Measurements from ENCODE around the gene MAGEH1.
A peak's percentile ranks its signal among the peaks of the same experiment; 100 is the strongest.

DNA sequence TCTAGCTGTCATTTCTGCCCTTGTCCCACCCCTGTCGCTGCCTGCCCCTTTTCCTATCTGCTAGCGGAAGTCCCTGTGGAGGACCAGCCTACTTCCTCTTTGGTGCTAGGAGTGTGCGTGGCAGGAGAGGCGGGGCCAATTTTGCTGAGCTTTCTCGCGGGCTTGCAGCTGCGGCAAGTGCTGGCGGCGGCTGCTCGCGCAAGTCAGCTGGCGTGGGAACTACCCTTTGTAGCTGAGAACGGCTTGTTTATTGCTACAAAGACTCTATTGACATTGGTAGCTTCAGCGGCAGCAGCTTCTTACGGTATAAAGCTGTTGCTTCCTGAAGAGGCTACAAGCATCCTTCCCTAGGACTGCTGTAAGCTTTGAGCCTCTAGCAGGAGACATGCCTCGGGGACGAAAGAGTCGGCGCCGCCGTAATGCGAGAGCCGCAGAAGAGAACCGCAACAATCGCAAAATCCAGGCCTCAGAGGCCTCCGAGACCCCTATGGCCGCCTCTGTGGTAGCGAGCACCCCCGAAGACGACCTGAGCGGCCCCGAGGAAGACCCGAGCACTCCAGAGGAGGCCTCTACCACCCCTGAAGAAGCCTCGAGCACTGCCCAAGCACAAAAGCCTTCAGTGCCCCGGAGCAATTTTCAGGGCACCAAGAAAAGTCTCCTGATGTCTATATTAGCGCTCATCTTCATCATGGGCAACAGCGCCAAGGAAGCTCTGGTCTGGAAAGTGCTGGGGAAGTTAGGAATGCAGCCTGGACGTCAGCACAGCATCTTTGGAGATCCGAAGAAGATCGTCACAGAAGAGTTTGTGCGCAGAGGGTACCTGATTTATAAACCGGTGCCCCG is at the start of gene MAGEH1:
- TF ChIP-seq, protein P1, sequence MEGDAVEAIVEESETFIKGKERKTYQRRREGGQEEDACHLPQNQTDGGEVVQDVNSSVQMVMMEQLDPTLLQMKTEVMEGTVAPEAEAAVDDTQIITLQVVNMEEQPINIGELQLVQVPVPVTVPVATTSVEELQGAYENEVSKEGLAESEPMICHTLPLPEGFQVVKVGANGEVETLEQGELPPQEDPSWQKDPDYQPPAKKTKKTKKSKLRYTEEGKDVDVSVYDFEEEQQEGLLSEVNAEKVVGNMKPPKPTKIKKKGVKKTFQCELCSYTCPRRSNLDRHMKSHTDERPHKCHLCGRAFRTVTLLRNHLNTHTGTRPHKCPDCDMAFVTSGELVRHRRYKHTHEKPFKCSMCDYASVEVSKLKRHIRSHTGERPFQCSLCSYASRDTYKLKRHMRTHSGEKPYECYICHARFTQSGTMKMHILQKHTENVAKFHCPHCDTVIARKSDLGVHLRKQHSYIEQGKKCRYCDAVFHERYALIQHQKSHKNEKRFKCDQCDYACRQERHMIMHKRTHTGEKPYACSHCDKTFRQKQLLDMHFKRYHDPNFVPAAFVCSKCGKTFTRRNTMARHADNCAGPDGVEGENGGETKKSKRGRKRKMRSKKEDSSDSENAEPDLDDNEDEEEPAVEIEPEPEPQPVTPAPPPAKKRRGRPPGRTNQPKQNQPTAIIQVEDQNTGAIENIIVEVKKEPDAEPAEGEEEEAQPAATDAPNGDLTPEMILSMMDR (IDR thresholded peaks at IDR 0.05) = no peak
- peak; percentile 47 for TF ChIP-seq POLR2A (IDR thresholded peaks at IDR 0.05)

Measured in testis (tissue), 2 donors.